HepG2 (cell line): ENCODE data around the gene KMT2A.

Source experiments
- AGO1 ChIP-seq: fragments of 200-400 bp; formaldehyde crosslinking; IDR thresholded peaks from 2 replicates; pipeline ENCODE4 v1.6.1; 2017; ENCODE audit warnings: mild to moderate bottlenecking, low read depth, low read length, moderate library complexity; ENCODE audit not compliant: poor library complexity, severe bottlenecking
- DPF2 ChIP-seq: sonication (generic); formaldehyde crosslinking; IDR thresholded peaks from 2 replicates; pipeline ENCODE4 v1.4.0; 2020; ENCODE audit warnings: mild to moderate bottlenecking, low read depth, missing genetic modification reagents, borderline replicate concordance
- HNRNPLL ChIP-seq: fragments of 200-400 bp; formaldehyde crosslinking; IDR thresholded peaks from 2 replicates; pipeline ENCODE4 v1.6.1; 2017; ENCODE audit warnings: mild to moderate bottlenecking, low read depth, low read length; ENCODE audit not compliant: poor library complexity, severe bottlenecking
- JUN ChIP-seq: sonication (generic); formaldehyde crosslinking; IDR thresholded peaks from 2 replicates; pipeline ENCODE4 v1.4.0; 2020; ENCODE audit warnings: mild to moderate bottlenecking, missing genetic modification reagents
- ZNF564 ChIP-seq: sonication (generic); formaldehyde crosslinking; IDR thresholded peaks from 2 replicates; pipeline ENCODE4 v1.8.1; 2023; ENCODE audit warnings: mild to moderate bottlenecking, missing genetic modification reagents
- ZNF713 ChIP-seq: sonication (generic); formaldehyde crosslinking; IDR thresholded peaks from 2 replicates; pipeline ENCODE4 v1.4.0; 2020; ENCODE audit warnings: mild to moderate bottlenecking, missing genetic modification reagents
- TF ChIP-seq, protein P1 (sequence below): sonication (generic); formaldehyde crosslinking; IDR thresholded peaks from 2 replicates; pipeline ENCODE4 v1.4.0; 2020; ENCODE audit warnings: low read depth, mild to moderate bottlenecking, missing genetic modification reagents

DNA sequence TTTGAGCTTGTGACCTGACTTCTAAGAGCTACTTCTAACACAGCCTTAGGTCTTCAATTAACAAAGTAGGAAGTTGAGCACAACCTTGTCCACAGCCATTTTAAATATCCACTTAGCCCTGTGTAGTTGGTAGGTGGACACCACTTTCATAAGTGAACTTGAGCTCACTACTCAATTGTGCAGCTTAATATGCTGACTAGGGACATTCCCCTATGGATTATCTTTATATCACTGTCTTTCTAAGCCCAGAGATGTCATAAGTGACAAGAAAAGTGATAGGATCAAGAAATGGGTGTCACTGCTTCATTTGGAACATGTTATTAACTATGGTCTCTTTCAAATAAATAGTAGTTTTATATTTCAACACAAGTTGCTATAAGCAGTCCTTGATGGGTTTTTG is 38.8 kb upstream of the KMT2A start:
- TF ChIP-seq, protein P1, sequence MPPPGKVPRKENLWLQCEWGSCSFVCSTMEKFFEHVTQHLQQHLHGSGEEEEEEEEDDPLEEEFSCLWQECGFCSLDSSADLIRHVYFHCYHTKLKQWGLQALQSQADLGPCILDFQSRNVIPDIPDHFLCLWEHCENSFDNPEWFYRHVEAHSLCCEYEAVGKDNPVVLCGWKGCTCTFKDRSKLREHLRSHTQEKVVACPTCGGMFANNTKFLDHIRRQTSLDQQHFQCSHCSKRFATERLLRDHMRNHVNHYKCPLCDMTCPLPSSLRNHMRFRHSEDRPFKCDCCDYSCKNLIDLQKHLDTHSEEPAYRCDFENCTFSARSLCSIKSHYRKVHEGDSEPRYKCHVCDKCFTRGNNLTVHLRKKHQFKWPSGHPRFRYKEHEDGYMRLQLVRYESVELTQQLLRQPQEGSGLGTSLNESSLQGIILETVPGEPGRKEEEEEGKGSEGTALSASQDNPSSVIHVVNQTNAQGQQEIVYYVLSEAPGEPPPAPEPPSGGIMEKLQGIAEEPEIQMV (CRISPR knock-in tag), result no peak
- TF ChIP-seq JUN (CRISPR knock-in tag) (no peak), DPF2 (no peak), ZNF713 (CRISPR knock-in tag) (no peak), HNRNPLL (no peak), ZNF564 (no peak), AGO1 (no peak)
